Measurements from ENCODE around the gene ARID1B.

ARID1B gene

DNA sequence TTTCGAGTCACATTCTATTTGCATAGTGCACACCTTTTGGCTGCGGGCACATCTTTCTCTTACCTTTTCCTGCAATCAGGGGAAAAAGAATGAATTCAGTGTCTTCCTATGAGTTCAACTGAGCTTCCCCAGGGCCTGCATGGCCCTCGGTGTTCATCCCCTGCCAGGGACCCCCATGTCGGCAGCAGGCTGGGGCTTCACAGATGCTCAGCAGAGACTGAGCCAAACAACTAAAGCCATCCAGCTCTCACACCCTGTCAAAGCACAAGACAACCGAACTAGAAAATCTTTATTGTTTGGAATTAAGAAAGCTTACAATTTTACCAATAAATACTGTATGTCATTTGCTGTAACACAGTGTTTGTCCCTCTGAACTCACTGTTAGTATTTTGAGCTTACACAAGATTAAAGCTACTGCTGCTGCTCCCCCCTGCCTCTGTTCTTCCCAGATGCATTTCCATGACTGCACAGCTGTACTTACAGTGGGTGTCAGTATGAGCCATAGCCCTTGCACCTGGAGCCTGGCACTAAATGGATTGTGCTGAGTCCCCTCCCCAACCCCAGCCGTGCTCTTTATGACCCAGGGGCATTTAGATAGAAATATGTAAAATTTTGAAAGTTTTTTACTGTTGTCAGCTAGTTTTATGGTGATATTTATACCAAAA is 340.4 kb downstream of the ARID1B start:
- DNase-seq: no peak

DNA sequence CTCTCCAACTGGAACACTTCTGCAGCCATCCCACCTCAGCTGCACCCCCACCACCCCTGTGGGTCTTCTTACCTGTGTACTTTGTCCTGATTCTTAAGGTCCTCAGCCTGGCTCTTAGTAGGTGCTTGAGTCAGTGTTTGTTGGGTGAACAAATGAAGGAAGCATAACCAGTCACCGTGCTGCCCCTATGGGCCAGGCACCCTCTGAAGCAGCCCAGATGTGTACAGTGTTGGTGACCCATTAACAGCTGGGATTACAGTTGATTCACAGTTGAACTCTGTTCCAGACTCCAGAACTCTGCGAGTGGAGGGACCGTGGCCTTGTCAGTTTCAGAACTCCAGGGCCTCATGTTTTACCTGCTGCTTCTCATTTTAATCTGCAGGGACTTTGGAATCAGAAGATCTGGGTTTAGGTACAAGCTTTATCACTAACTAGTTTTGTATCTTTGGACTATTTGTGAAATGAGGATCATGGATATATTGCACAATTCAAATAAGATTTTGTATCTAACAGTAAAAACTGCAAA is 342.4 kb downstream of the ARID1B start:
- no peak for DNase-seq

DNA sequence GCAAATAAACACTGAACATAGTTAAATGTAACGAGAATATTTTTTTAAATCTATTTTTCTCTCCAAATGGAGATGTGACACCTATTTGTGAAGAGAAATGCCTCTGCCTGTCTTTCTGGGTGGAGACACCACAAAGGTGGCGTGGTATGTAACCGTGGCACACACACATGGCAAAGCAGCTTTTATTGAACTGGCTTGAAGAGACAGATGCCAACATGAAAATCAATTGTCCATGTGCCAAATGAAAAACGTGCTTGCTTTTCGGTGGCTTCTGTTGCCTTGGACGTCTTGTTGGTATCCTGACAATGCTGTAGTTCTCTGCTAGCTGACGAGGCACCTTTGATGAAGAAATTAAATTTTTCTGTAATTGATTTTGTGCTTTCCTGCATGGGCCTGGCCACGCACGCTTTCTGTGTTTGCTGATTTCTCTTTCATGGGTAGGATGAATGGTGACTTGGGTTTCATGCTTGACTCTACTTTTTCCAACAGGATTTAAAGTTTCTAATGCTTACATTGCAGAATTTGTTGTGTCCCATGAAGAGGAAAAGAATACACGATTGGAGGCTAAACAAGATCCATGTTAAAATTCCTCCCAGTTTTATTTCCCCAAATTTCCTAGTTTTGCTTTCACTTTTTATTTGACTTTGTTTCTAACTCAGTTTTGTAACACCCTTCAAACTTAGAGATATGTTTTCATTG is 343.5 kb downstream of the ARID1B start:
- DNase-seq: no peak

DNA sequence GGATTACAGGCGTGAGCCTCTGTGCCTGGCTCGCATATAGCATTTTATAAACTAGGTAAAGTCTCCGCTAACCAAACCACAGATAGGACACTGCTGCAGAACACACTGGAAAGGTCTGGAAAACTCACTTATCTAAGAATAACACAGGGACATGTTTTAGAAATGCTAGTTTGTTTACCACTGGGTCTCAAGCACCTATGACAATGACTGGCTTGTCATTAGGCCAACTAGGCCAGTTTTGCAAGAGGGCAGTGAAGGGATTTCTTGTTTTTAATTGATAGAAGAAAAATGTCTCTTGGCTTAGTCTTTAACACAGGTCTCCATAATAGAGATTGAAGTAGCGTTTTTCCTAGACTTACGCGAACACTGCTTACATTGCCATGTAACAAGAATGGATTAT is 344.7 kb downstream of the ARID1B start:
- DNase-seq: no peak

DNA sequence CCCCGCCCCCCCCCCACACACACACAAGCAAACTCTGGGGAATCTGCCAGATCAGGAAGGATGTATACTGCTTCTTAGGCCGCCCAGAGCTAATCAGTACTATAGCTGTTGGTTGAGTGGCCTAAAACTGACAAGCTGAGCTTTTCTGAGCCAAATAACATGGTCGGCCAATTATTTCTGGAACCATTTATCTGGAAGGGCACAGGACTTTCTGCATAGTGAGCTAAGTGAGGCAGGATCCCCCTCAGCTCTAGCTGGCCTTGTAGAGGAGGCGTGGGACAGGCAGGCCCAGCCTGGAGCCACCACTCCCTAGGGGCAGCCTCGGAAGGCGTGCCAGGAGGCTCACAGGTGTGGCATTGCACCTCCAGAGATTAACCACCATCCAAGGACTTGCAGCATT is 346.1 kb downstream of the ARID1B start:
- no peak for DNase-seq

DNA sequence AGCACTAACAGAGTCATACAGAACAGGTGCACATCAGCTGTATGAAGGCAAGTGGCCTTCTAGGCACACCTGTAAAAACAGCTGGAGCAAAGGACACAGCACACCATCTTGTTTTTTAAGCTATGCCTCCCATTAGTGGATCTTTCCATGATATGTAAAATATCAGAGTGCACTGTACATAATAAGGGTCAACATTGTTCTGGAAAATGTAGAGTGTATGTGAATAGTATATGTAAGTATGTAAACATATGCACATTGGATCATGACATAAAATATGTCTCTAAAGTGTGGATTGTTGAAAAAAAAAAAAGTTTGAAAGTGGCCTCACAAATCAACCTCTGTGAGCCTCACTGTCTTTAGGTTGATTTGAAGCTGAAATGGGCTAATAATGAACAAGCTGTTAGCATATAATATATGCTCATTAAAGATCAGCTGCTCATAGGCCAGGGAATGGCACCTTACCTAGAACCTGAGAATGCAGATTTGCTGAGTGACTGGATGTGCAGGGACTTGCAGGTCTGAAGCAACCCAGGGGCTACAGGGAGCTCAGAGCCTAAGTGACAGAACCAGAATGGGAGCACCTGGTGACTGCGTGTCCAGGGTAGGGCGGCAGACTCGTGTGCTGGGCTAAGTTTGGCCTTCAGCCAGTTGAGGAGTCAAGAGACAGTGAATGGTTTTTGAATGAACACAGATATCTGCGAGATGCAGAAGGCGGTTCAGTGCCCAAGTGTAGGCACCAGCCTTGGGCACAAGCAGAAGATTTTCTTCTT is 347.5 kb downstream of the ARID1B start:
- DNase-seq: no peak

DNA sequence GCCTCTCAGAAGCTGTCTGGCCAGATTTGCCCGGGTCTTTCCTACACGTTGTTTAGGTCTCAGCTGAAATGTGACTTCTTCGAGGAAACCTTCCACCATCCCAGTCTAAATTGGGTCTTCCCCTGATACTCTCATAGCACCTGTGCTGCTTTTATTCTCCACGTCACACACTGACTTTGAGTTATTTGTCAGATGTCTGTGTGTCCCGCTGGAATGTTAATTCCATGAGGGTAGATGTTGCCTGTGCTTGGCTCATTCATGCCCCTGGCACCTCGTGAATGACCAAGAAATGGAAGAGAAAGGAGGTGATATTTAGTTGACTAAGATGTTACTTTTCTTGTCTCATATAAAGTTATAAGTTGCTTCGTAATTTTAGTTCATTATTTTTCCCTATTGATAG is 348.4 kb downstream of the ARID1B start:
- no peak for DNase-seq

DNA sequence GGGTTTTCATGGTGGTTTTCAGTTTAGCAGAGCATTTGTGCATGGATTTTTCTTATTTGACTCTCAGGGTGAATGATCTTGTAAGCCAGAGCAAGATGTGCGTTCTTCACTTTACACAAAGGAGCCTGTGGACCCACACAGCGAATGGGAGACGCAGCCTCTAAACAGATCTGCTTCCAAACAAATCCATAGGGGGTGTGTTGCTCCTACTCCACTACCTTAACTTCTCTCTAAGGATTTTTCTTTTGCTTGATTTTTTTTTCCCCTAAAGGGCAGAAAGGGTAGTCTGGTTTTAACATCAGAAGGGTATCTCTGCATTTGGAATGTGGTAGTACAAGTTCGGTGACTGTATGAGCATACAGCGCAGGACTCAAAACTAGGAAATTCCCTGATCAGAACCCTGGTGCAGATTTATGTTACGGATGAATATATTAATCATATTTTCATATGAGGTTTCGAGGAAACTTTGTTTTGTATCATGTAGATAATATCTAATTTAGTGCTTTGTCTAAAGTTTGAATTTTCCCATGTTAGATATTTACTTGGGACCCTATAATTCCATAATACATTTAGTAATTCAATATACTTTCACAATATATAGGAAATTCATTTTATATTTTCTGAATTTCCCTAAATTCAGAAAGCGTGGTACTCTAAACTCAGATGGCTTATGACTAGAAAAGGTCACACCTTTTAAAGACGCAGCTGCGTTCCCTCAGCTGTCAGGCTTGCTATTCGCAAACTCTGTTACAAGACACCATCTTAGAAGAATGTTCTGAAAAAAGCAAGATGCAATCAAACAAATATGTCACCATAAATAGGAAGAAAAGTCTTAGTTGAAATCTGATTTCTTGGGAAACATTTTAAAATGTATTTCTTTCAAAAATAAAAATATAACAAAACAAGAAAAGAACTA is 349.3 kb downstream of the ARID1B start:
- no peak for DNase-seq

DNA sequence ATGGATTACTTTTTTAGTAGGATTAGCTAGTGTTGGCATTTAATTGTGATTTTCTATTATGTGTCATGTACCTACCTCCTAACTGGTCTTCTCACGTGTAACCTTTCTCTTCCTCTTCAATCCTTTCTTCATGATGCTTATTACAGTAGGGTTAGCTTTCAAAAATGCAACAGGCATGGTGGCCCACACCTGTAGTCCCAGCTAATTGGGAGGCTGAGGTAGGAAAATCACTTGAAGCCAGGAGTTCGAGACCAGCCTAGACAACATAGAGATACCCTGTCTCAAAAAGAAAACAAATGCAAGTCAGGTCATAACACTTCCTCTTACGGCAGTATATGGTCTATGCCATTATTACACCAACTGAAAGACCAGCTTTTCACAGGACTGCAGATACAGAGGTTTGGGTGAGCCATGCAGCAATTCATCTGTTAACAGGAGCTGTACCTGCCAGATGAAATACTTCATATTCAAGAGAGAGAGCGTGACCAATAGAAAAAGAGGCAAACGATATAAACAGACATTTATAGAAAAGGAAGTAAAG is 351.1 kb downstream of the ARID1B start:
- DNase-seq: no peak

DNA sequence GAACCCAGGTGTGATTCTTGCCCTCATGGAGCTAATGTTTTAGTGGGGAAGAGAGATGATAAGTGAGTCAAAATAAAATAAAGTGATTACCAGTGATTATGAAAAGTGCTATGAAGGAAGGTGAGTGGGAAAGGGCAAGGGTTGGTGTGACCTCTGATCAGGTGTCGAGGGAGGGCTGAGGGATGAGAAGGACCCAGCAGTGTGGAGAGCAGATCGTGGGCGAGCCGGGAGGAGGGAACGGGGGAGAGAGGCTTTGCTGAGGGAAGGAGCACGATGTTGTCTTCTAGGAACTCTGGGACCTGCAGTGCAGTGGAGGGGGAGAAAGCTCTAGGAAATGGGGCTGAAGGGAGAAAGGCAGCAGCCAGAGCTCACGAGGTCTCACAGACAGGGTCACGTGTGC is 354.1 kb downstream of the ARID1B start:
- no peak for DNase-seq

DNA sequence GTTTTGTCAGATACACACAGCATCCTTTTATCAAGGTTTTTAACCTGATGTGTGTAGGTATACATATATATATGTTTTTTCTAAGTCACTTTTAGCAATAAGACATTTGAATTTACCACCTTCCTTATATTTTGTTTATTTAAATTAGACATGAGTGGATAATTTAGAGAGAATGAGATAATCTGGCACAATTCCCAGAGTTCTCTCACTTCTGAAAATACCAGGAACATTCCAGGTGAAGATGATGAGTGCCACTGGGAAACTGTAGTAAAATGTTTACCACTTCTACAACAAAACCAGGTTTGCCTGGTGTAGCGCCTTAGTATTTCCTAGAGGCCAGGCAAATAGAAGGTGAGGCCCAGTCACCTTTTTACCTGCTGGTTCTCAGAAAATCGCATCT is 356.7 kb downstream of the ARID1B start:
- no peak for DNase-seq

DNA sequence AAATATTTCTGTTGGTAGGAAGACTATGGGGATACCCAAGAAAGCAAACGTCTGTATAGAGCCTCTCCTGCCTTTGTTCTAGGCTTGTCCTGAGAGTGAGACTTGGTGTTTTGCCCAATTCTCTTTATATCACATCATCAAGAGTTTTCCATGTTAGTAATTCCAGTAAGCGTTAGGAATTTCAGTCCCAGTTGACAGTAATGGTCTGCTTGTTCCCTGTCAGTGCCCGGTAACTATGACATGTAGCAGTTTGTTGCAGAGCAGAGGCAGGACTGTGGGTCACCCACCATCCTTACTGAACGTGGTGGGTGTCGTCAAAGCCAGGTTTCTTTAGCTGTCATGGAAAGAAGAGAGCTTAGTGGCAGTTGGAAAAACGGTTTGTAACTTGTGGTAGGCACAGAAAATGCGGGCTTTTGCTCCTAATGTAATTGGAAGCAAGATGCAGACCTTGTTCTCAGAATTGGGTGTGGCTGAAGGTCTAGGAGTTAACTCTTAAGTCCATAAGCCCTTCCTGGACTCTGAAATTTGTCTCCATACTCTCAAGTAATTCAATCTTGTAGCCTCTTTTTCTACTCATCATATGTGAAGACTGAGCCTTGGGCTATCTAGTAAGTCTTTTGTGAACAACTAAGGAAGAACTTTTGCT is 357.3 kb downstream of the ARID1B start:
- DNase-seq: no peak

DNA sequence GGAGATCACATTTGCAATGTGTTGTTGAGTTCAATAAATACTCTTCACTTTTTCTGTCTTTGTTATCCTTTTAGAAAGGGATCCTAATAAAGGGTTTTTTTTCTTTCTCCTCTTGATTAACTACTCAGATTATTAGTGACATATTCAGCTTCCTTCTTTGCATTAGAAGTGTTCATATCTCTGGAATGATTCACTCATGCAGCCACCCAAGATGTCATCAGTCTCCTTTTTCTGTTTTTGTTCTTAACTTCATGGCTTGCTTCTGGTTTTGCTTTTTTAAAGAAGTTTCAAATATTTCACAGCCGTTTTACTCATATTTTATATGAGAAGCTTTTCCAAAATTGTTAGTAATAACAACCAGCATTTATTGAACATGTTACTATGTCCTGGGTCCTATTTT is 358.5 kb downstream of the ARID1B start:
- DNase-seq: no peak

DNA sequence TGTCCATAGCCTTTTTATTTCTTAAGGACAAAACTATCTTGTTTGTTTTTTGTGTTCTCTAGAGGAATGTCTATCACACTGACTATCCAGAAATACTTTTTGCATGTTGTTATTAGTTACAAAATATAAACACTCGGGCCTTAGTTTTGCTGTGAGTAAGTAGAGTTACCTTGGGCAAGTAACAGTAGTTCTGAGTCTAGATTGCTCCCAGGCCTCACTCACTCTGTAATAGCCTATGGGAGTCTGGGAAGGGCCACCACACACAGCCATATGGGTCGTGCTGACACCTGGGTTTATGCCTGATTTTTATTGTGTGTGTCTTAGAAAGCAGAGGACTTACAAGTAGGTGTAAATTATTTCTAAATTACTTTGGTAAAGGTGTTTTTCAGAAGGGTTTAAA is 360.3 kb downstream of the ARID1B start:
- DNase-seq: no peak

DNA sequence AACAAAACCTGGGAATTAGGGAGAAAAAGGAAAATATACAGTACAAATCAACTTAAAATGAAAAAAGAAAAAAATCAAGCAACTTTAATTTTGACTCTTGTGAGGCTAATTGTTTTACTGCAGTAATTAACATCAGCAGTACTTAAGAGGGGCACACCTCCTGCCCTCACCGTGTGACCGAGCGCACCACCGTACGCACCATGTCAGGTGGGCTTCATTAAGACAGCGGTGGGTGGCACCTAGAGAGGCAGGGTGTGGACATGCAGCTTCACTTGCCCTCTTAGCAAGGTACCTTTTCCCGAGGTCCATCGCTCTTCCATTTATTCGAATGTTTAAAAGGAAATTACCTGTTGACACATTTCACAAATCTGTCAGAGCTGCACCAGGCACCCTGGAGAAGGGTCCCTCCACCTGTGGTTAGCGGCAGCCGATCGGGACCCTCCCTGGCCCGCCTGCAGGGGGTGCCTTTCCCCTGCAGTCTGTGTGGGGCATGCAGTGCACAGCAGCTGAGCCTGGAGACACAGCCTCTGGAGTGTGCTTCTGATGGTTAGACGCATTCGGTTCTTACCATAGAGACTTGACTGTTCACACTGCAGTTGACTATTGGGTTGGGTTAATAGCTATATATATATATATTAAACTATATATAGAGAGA is 362.0 kb downstream of the ARID1B start:
- DNase-seq: no peak

DNA sequence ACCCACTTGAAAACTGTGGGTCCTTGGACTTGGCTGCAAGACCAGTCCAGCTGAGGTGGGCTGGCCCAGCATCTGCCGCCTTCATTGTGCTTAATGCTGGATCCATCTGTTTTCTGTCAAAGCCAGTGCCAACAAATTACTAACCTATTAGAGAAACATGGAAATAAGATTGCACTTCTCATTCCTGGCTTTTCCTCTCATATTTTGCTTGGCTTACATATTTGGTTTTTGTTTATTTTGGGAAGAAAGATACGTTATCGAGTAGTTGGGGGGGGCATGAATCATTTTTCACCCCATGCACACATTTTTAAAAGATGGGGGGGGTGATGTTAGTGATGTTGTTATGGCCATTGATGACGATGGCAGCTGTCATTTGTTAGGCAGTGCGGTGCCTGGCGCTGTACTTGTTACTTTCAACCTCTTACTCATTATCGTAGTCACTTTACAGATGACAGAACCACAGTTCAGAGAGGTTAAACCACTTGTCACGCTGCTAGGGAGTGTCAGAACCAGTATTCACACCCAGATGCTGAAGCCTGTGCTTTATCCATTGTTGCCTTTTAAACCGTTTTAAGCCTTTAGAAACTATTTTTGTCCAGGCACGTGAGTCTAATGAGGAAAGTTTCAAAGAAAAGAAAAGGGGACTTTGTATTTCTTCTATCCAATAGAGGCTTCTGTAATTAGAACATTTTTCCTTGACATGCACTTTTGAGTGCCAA is 366.2 kb downstream of the ARID1B start:
- peak; percentile 54 for DNase-seq

DNA sequence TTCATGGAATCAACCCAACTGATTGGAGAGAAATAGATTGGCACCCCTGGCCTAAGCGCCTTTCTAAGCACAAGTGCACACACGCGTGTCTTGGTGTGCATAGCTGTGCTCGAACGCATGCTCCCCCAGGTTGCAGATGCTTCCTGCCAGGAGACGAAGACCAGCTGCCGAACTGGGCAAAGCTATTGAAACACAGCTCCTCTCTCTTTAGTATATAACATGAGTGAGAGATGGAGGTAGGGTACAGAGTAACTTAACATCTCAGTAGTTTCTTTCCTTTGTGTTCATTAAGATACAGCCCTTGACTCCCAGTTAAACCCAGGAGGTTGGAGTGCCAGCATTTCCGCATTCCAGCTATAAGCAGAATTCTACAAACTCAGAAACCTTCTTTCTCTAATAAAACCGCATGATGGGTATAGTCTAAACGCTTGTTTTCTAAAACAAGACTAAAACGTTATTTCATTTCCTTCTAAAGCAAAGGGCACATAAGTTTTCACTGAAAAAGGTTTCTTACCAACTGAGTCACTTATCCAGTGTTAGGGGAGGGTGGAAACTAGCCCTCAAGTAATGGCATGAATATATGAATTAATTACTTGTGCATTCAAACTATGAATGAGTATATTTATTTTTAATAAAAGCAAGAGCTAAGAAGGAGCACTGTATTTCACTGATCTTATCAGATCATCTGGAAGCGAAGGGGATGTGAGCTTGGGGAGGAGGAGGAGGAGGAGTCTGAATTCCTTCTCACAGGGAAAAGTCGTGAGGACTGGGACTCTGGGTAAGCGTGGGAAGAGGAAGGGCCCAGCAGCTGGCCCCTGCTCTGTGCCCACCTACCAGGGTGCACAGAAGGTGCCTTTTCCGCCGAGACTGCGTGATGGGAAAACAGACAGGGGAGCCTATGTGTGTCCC is 367.0 kb downstream of the ARID1B start:
- no peak for DNase-seq

DNA sequence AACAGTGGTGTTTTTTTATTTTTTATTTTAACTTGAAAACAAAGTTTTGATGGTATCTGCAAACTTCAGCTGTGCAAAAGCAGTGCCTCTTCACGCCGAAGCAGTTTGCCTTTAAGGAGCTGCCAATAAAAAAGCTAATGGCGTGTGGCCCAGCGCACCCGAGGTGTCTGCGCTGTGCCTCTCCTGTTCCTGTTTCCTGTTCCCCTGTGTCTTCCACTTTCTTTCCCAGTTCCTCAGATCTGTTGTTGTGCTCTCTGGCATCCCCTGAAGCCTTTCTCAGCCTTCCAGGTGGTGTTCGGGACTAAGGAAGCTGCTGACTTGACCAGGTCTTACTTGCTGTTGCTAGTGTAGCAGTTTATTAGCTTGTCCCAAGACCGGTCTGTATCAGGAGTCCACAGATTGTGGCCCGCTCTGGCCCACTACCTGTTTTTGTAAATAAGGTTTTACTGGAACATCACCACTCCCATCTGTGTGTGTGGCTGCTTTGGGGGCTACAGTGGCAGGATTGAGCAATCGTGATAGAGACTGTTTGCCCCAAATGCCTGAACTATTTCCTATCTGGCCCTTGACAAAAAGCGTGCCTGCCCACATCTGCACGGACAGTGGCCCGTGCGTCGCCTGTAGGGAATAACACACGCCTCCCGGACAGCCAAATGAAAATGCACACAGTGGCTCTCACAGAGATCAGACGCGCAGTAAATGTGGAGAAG is 367.8 kb downstream of the ARID1B start:
- DNase-seq: no peak

Data from CD4-positive, alpha-beta T cell treated with Interleukin-4 for 4 hours (primary cell).